Upper lobe of left lung (tissue), 6 donors: ENCODE measurements around the gene KRTAP5-1. TPM values are rescaled to one million over a fixed set of nuclear protein-coding genes. Genes with fewer than 3 reads are reported as not detected.

Experiments used
- ATAC-seq, 2 donors: fragments of 200-7000 bp; cut with Tn5 transposase; one replicate each; pipeline ENCODE4 v1.9.1; 2022; ENCODE audit warnings: mild to moderate bottlenecking in 2 of 2, moderate library complexity in 2 of 2; ENCODE audit not compliant: low FRiP score in 2 of 2
- DNase-seq, 2 donors: peaks; one replicate each; pipeline ENCODE4 v3.0.0-alpha.2; 2019 to 2020
- H3K27ac ChIP-seq, 4 donors: fragments of 200-600 bp; sonication (generic); one replicate each; pipeline ENCODE4 v1.5.1; 2016 to 2019
- H3K27me3 ChIP-seq, 4 donors: fragments of 200-600 bp; sonication (generic); one replicate each; pipeline ENCODE4 v1.5.1; 2017 to 2019
- H3K36me3 ChIP-seq, 4 donors: fragments of 200-600 bp; sonication (generic); one replicate each; pipeline ENCODE4 v1.5.1; 2016 to 2019
- H3K4me1 ChIP-seq, 4 donors: fragments of 200-600 bp; sonication (generic); one replicate each; pipeline ENCODE4 v1.5.1; 2018 to 2019
- H3K4me3 ChIP-seq, 4 donors: fragments of 200-600 bp; sonication (generic); one replicate each; pipeline ENCODE4 v1.5.1; 2017 to 2019; ENCODE audit warnings: mild to moderate bottlenecking in 2 of 4, moderate library complexity in 1 of 4
- H3K9me3 ChIP-seq, 4 donors: fragments of 200-600 bp; sonication (generic); one replicate each; pipeline ENCODE4 v1.5.1; 2018 to 2019
- WGBS, 2 donors: methylation state at CpG; one replicate each; pipeline ENCODE4 v1.1.5; 2017 to 2018; 5-methylcytosine and 5-hydroxymethylcytosine counted together
- total RNA-seq, 6 donors: library from RNA; depleted of rRNA in 4 of 6; stranded (reverse); fragments of >200 nt in 4 of 6; gene quantifications; one replicate each; pipeline versions ENCODE4 v1.1.0 to v1.2.1, GENCODE V29; 2016 to 2021
- TF ChIP-seq, protein P1 (sequence below), 6 experiments: fragments of 450-650 bp in 4 of 6; fragments of 200-600 bp in 2 of 6; sonication (generic) in 2 of 6; IDR thresholded peaks; one replicate each; pipeline ENCODE4 v1.5.1; 2016 to 2019; ENCODE audit warnings: antibody characterized with exemption in 6 of 6
- donor health status: DM: no; HTN: no; CAD: no; lungs with moderate emphysema.
- donor health status: DM: no; HTN: yes; CAD: no; lungs with severe emphysema.

Gene KRTAP5-1
- total RNA-seq, 6 donors from 2014 or later: not detected

DNA sequence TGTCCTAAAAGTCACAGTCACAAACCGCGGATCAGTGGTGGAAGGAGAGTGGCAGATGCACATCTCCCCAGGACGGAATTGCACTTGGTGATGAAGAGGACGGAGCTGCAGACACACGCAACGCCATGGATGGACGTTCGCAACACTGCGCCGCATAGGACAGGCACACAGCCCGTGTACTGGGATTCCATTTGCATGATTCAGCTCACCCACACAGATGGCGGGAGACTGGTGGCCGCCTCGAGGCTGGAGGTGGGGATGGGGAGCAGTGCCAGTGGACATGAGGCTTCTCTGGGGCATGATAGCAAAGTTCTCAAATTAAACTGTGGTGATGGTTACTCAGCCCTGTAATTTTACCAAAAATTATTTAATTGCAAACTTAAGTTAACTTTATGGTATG lies 50.4 kb downstream of the KRTAP5-1 start:
- 82 to 88% methylated on average over 10 to 14 of the region's 14 CpGs for WGBS, 2 donors
- H3K9me3 ChIP-seq: no peaks in the 10 kb centered on the region
- peaks cover 53 to 61% (median 58%) of the 10 kb centered on the region in 4 donors for H3K4me1 ChIP-seq

More for the DNA sequence above, 50.4 kb downstream of the KRTAP5-1 start:
- DNase-seq (peak in 1 of 2 donors; percentile 51), ATAC-seq (peak in 1 of 2 donors; percentile 47)
- Histone ChIP-seq H3K36me3 (peaks cover under 1 to 12% (median 8%) of the 10 kb centered on the region in 4 donors), H3K27me3 (no peaks in the 10 kb centered on the region), H3K27ac (peak overlapping the region in 1 of 4 donors; percentile 77), H3K4me3 (no peak overlapping the region)
- TF ChIP-seq, protein P1, sequence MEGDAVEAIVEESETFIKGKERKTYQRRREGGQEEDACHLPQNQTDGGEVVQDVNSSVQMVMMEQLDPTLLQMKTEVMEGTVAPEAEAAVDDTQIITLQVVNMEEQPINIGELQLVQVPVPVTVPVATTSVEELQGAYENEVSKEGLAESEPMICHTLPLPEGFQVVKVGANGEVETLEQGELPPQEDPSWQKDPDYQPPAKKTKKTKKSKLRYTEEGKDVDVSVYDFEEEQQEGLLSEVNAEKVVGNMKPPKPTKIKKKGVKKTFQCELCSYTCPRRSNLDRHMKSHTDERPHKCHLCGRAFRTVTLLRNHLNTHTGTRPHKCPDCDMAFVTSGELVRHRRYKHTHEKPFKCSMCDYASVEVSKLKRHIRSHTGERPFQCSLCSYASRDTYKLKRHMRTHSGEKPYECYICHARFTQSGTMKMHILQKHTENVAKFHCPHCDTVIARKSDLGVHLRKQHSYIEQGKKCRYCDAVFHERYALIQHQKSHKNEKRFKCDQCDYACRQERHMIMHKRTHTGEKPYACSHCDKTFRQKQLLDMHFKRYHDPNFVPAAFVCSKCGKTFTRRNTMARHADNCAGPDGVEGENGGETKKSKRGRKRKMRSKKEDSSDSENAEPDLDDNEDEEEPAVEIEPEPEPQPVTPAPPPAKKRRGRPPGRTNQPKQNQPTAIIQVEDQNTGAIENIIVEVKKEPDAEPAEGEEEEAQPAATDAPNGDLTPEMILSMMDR (IDR thresholded peaks at IDR 0.05): no peak

Other genes with a start within 250 kb of the KRTAP5-1 start
- gene BRSK2, start 195.3 kb downstream of the KRTAP5-1 start, total RNA-seq: under 1 TPM in 4 of 6 donors, not detected in 2; 0.11 to 0.54 (median 0.25) TPM
- gene MOB2, start 98.5 kb downstream of the KRTAP5-1 start, total RNA-seq: 10 to 100 TPM; 34.7 to 72.3 (median 49.5) TPM
- 10 to 100 TPM in 5 of 6 donors, 1 to 10 TPM in 1; 5.2 to 19.3 (median 13.5) TPM for gene DUSP8, start 13.0 kb downstream of the KRTAP5-1 start, total RNA-seq
- gene KRTAP5-2, start 13.0 kb upstream of the KRTAP5-1 start, total RNA-seq: not detected
- not detected for gene KRTAP5-3, start 23.2 kb upstream of the KRTAP5-1 start, total RNA-seq
- not detected for gene KRTAP5-4, start 36.9 kb upstream of the KRTAP5-1 start, total RNA-seq
- gene KRTAP5-5, start 44.5 kb upstream of the KRTAP5-1 start, total RNA-seq: not detected
- not detected for gene KRTAP5-6, start 111.9 kb upstream of the KRTAP5-1 start, total RNA-seq
- gene IFITM10, start 165.3 kb upstream of the KRTAP5-1 start, total RNA-seq: 10 to 100 TPM in 4 of 6 donors, 1 to 10 TPM in 2; 8.7 to 28.3 (median 14.2) TPM
- gene CTSD, start 178.6 kb upstream of the KRTAP5-1 start, total RNA-seq: 1,000 to 10,000 TPM in 5 of 6 donors, 100 to 1,000 TPM in 1; 993 to 3,355 (median 2,221) TPM
- 10 to 100 TPM in 4 of 6 donors, 1 to 10 TPM in 2; 7.4 to 31.3 (median 22.9) TPM for gene SYT8, start 249.7 kb upstream of the KRTAP5-1 start, total RNA-seq